ENCODE measurements around the gene DEDD2. TPM values are rescaled to one million over a fixed set of nuclear protein-coding genes. Genes with fewer than 3 reads are reported as not detected.

The DEDD2 gene
- total RNA-seq, 2 experiments from 2014 or later = 21.7 to 22.5 TPM

- intact Hi-C loops (cut with micrococcal nuclease) = loop anchor here (2.0 kb wide), 1 partner anchor 13 kb away; the partner anchor contains the start of gene CIC
- Mint-ChIP-seq H3K4me1 (ENCODE audit: low read depth) (peaks cover 20% of the 10 kb centered on the region), H3K27ac (no peak overlapping the region), H3K9me3 (no peaks in the 10 kb centered on the region), H3K4me3 (peak overlapping the region; percentile 95), H3K27me3 (peaks cover 5% of the 10 kb centered on the region), H3K36me3 (ENCODE audit: low read depth) (peaks cover 17% of the 10 kb centered on the region)
- POLR2A ChIA-PET = interaction anchor here (1.0 to 2.1 kb wide), 8 partner anchors 11 to 125 kb away, joined by 3 to 11 read pairs (median 4); no protein-coding TSS in a partner anchor
- CTCF ChIA-PET = interaction anchor here (0.8 to 1.5 kb wide), 4 partner anchors 11 to 183 kb away, joined by 3 to 4 read pairs (median 4); no protein-coding TSS in a partner anchor
- no peak for TF ChIP-seq CTCF (IDR thresholded peaks at IDR 0.05)
- no peak for ATAC-seq
- no peak for DNase-seq
Measured at GRCh38 chr19:42255766-42256745, 38.6 kb upstream of the DEDD2 start.

- Mint-ChIP-seq H3K4me3 (peak within 1 kb of the TSS; percentile 95), H3K27me3 (peaks cover 5% of the 10 kb centered on the region), H3K27ac (peak within 1 kb of the TSS; percentile 81), H3K36me3 (ENCODE audit: low read depth) (peaks cover 18% of the 10 kb centered on the region), H3K9me3 (no peaks in the 10 kb centered on the region), H3K4me1 (ENCODE audit: low read depth) (peaks cover 27% of the 10 kb centered on the region)
- intact Hi-C loops (cut with micrococcal nuclease) = loop anchor here (2.0 kb wide), 1 partner anchor 14 kb away; the partner anchor contains the start of gene CIC
- TF ChIP-seq CTCF (IDR thresholded peaks at IDR 0.05) = no peak
- DNase-seq = peak; percentile 95
- ChIA-PET CTCF (interaction anchor here (0.8 to 1.5 kb wide), 4 partner anchors 12 to 184 kb away, joined by 3 to 4 read pairs (median 4); no protein-coding TSS in a partner anchor), POLR2A (interaction anchor here (1.0 to 2.1 kb wide), 7 partner anchors 10 to 124 kb away, joined by 3 to 11 read pairs (median 3); no protein-coding TSS in a partner anchor)
- peak; percentile 76 for ATAC-seq
Measured at GRCh38 chr19:42254850-42255765, 37.6 kb upstream of the DEDD2 start, which contains the start of gene ERF. Gene ERF, minus strand, starts transcription at chr19:42255128. Its CDS starts 129 bp downstream, at chr19:42254999.

GRCh38 chr19:42254089-42254849 lies 36.8 kb upstream of the DEDD2 start:
- H3K9me3 Mint-ChIP-seq = no peaks in the 10 kb centered on the region

More at GRCh38 chr19:42254089-42254849, 36.8 kb upstream of the DEDD2 start:
- DNase-seq (peak; percentile 85), ATAC-seq (peak; percentile 28)
- ChIA-PET CTCF (no interaction called here), POLR2A (no interaction called here)
- Mint-ChIP-seq H3K4me1 (ENCODE audit: low read depth) (peaks cover 27% of the 10 kb centered on the region), H3K27ac (peak overlapping the region; percentile 81), H3K27me3 (peaks cover 5% of the 10 kb centered on the region), H3K36me3 (ENCODE audit: low read depth) (peaks cover 24% of the 10 kb centered on the region), H3K4me3 (peak overlapping the region; percentile 95)
- intact Hi-C loops (cut with micrococcal nuclease) = loop anchor here (2.0 kb wide), 1 partner anchor 15 kb away; the partner anchor contains the start of gene CIC
- no peak for TF ChIP-seq CTCF (IDR thresholded peaks at IDR 0.05)

All from activated CD8-positive, alpha-beta T cell treated with anti-CD3 and anti-CD28 coated beads for 36 hours (primary cell).